ENCODE data around the gene TCERG1L.
"Not testable (repeated sequence)": the region's sequence is repeated elsewhere in the genome, so short reads cannot be mapped to it uniquely, and the experiment has no call there.

Gene TCERG1L

DNA sequence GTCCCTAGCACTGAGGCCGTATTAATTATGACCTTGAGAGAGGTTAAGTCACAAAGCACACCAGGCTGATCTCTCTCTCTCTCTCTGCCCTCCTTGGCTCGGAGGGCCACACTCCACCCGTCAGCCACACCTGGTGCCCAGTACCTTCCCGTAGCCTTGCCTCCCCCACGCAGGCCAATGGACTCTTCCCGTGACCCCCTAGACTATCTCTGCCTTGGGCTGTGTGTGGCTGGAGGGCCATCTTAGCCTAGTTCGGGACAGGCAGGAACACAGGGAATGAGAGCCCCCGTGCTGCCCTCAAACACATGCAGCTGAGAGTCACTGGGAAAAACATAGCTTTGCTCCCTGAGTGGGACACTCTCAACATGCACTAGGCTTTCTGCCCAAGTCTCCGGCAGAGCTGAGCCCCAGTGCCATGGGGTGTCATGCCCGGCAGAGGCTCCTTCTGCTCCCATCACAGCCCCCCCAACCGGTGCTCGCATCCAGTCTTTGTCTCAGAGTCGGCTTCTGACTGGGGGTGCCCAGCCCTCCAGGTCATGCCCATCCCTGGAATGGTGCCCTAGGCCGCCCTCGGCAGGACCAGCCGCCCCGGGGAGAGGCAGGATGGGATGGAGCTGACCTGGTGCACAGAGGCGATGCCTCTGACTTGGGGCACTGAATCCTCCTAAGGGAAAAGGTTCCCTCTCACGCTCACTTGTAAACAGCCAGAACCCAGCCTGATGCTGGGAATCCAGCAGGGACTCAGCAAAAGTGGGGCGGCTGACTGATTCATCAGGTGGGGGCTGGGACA, 63.0 kb downstream of the TCERG1L start:
- no peak for DNase-seq

DNA sequence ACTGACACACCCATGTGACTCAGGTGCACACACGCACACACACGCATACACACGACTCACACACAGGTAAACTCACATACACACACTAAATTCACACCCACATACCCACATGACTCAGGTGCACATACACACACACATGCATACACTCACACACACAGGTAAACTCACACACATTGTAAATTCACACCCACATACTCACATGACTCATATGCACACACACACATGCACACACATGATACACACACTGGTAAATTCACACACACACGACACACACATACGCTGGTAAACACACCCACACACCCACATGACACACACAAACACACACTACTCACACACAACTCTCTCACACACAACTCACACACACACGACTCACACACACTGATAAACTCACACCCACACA, 63.6 kb downstream of the TCERG1L start:
- no peak for DNase-seq

DNA sequence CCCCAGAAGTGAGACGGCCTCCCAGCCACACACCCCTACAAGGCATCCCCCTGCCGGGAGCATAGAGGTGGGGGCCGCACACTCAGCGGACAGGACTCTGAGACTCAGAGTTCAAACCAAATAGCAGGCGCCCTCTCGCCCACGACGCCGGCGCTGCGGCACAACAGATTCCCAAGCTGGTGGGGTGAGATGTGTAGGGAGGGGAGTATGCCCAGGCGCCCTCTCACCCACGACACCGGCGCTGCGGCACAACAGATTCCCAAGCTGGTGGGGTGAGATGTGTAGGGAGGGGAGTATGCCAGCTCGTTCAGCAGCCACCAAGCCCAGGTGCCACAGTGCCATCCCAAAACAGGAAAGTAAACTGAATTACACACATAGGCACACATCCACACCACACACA, 64.7 kb downstream of the TCERG1L start:
- no peak for DNase-seq

DNA sequence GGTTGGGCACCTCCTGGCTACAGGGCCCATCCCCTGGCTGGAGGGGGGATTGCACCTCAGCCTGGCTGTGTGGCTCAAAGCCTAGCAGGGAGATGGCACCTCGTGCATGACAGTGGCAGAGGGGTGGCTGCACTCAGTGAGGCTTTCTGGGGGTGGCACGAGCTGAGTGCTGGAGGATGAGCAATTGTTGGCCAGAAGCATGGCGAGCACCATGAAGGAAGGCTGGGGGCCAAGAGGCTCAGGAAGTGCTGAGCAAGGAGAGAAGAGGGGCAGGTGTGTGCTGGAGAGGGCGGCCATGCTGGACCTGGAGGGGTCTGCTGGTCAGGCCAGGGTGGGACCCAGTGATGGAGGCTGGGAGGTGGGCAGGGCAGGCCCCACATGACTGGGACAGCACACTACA, 65.4 kb downstream of the TCERG1L start:
- DNase-seq: no peak

DNA sequence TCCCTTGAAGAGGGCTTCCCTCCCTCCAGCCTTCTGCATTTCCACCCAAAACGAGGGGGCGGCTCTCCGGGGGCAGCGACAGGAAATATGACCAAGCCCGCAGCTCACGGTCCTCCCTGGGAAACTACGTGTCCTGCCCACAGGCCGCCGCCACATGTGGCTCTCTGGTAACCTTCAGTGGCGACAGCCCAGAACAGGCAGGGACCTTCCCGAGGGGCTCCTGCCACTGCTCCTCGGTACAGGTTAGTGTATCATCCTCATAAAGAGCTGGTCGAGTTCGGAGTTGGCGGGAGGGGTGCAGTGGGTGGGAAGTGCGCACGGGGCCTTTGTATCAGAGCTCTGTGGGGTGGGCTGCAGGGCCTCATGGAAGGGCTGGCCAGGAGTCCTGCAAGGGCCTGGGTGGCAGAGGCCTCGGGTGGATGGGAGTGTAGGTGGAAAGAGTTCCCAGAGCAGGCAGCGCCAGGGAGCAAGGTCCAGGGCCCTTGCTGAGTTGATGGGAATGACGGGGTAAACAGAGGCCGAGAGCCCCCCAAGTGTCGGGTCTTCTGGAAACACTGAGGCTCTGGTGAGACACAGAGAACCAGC, 66.0 kb downstream of the TCERG1L start:
- DNase-seq: no peak

DNA sequence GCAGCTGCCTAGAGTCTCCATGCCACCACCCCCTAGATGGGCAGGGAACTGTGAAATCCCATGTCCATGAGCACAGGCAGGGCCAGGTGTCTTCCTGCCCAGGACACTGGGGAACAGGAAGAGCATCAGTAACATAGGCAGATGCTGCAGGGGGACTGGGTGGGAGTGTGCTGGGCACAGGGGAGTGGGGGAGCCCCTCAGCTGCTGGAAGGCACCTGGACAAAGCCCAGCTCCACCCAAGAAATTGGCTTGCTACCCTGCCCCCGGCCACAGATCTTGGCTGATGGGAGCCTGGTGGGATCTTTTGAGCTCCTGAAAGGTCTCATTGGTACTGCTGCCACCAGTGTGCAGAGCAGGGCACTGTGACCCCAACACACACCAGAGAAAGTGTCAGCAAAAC, 66.7 kb downstream of the TCERG1L start:
- DNase-seq: no peak

DNA sequence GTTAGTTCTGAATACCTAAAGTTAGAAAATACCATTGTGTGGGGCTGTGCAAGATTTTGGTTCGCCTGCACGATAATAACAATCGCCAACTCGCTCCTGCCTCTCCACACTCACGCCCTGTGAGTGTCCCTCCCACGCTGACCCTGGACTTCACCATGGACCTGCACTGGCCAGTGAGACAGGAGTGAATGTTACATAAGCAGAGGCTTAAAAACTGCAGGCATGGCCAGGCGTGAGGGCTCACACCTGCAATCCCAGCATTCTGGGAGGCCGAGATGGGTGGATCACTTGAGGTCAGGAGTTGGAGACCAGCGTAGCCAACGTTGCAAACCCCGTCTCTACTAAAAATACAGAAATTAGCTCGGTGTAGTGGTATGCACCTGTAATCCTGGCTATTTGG, 68.4 kb downstream of the TCERG1L start:
- DNase-seq: no peak

DNA sequence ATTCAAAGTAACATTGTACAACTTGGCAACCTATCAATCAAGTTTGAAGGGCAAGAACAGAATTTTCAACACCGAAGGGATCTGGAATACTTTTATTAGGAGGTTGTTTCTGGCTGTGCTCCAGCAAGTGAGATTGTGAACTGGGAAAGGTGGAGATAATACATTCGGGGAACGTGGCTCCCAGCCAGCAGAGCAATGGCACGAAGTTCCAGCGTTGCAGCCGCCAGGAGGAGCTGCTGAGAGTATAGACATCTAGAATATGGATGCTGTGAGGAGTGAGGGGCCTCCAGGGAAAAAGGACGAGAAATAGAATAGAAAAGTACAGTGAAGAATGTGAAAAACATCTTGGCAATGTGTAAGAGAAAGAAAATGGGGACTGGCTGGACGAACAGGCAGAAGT, 69.5 kb downstream of the TCERG1L start:
- DNase-seq: peak; percentile 43

DNA sequence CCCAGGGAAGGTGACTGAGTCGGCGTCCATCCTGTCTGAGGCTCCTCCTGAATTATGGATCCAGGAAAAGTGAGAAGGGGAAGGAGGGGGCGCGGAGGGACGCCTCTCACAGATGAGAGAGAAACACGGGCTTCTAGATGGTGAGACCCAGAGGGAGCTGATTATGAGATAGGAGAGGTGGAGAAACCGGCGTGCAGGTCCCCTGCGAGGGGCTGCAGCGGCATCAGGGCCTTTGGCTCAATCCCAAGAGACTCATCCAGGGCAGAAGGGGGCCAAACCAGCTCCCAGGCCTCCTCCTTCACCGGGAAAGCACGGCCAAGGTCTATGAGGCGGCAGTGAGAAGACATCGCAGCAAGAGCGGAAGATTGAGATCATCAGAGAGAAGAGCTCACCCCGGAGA, 70.8 kb downstream of the TCERG1L start:
- DNase-seq: no peak

DNA sequence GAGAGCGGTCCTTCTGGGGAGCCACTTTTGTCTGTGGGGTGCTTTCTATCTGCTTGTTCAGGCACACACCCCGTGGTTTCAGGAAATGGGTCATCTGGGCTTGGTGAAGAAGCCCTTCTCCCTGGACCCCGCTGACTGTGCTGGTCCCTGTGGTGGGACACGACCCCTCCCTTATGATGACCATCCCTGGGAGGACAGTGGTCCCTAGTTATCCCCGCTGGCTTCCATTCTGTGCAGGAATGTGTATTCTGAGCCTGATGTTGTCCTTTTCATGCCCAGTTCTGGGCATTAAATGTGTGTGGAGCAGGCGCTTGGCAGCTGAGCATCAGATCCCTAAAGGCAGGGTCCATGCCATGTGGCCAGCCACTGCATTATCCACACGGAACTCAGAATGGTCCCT, 71.6 kb downstream of the TCERG1L start:
- DNase-seq: no peak

DNA sequence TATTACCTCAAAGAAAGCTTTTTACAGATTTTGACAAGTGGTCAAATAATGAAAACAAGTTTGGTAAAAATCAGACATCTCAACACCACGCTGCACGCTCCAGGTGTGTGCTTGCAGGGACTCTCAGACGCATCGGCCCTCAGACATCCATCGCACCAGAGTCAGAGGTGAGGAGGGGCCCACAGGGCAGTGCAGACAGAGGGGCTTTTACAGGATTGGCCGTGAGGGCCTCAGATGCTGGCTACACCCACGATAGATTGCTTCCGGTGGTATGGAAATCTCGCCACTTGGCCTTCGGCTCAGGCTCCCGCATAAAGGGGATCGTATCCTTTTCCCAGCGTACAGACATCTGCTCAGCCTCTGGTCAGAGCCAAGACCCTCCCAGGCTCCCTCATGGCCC, 72.1 kb downstream of the TCERG1L start:
- DNase-seq: no peak

DNA sequence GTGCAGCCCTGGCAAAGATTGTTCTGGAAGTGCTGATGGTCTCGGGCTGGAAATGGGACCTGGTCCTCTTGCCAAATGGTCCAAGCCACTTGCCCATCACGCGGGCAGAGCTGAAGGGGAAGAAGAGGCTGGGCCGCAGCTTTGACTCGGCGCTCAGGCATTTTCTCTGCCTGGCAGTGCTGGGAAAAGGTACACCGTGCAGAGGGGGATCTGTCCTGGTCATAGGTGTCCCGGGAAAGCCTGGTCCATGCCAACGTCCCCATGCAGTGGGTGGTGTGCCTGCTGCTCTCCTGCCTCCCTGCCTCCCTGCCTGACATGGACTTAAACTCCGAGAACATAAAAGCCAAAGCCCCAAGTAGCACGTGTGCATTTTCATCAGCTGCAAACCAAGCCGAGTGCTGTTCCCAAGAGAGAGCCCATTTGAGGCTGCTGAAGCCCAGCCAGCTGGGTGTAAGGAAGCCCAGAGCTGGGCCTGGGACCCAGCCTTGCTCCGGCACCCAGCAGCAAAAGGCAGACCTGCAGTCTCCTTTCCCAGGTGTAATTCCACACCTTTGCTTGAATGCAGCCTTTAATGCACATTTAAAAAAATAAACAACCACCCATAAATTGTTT, 72.7 kb downstream of the TCERG1L start:
- DNase-seq: no peak

DNA sequence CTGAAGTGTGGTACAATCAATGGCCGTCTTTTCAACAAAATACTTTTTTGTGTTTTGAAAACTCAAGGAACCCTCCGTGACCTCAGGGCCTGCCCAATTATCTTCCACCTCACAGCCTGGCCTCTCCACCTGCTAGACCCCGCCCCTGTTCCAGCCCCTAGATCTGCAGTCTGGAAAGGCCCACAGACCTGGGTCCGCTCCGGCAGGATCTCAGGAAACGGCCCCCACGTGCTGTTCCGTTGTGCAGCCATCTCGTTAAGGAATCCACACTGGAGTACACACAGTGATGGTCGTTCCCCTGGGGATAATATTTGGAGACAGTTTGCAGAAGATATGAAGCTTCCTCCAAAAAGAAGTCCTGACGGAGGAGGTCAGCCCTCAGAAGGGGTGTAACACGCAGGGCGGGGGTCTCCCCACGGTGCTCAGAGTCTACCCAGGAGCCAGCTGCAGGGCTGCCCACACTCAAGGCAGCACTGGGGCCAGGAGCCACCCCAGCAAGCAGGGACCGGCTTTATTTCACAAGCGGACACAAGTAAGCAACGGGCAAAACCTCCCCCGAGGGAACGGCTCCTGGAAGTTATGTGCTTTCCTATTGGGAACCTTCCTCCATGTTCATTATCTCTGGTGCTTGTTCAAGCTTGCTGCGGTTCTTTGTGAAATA, 73.4 kb downstream of the TCERG1L start:
- DNase-seq: no peak

DNA sequence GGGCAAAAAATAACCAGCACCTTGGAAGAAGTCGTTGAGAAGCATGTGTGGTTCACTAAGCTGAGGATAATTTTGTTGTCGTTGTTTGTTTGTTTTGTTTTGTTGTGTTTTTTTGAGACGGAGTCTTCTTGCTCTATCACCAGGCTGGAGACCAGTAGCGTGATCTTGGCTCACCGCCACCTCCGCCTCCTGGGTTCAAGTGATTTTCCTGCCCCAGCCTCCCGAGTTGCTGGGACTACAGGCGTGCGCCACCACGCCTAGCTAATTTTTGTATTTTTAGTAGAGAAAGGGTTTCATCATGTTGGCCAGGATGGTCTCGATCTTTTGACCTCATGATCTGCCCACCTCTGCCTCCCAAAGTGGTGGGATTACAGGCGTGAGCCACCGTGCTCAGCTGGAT, 76.9 kb downstream of the TCERG1L start:
- DNase-seq: not testable (repeated sequence)

DNA sequence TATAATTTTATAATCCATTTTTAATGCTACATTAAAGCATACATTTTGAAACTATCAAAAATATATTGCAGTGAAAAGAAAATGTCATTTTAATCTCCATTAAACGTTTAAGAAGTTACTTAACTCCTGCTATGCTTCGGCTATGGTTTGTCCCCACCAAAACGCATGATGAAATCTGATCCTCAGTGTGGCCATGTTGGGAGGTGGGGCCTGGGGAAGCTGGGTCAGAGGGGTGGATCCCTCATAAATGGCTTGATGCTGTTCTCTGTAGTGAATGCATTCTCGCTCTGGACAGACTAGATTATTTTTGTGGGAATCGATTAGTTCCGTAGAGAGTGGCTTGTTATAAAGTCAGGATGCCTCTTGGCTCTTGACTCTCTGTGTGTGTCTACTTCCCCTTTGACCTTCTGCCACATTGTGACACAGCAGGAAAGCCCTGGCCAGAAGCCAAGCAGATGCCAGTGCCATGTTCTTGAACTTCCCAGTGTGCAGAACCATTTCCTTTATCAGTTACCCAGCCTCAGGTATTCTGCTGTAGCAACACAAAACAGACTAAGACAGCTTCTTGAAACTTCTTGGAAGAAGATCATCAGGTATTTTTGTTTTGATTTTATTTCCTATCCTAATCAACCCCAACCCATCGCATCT, 77.8 kb downstream of the TCERG1L start:
- DNase-seq: no peak

DNA sequence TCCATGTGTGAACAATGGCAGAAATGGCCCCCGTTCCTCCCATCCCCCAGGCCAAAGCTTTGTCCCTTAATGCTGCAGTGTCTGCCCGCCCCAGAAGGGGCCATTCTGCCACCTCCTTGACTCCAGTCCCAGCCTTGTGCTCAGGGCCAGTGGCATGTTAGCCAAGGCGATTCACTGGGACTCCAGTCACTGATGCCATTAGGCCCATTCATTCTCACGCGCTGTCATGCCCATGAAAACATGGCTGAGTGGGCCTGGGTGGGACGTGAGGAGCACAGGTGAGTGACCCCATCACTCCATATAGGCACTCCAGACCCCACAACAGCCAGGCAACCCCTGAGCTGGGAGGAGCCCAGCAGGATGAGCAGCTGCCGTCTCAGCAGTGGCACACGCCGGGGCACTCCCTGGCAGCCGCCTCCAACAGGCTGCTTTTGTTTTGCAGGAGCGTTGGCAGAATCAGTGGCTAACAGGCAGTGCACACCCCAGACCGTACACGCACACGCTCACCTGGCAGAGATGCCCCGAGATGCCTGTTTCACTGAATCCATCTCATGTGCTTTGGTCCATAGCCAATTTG, 79.5 kb downstream of the TCERG1L start:
- no peak for DNase-seq

DNA sequence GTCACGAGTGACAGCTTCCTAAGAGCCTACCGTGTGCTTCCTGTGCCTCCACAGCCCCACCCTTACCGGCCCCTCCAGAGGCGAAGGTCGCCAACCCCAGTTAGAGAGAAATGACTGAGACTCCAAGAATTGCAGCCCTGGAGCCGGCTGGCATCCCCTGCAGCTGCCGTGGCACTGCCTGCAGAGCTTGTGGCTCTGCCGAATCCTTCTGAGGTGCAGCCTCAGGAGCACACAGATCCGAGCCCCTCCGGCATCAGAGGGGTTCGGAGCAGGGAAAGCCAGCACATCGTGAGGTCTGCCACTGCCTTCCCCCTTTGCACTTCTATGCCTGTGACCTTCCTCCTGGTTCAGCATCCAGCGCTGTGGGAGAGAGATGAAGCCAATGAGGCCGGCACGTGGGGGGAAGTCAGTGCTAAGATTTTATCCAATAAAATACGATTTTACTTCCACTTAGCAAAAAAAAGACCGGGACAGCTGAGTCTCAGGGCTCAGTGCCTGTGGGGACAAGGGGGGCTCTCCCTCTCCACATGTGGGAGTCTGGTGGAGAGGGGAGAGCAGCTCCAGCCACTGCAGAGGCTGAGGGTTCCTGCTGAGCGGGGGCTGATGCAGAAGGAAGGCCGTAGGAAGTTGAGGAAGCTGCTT, 80.1 kb downstream of the TCERG1L start:
- DNase-seq: no peak

DNA sequence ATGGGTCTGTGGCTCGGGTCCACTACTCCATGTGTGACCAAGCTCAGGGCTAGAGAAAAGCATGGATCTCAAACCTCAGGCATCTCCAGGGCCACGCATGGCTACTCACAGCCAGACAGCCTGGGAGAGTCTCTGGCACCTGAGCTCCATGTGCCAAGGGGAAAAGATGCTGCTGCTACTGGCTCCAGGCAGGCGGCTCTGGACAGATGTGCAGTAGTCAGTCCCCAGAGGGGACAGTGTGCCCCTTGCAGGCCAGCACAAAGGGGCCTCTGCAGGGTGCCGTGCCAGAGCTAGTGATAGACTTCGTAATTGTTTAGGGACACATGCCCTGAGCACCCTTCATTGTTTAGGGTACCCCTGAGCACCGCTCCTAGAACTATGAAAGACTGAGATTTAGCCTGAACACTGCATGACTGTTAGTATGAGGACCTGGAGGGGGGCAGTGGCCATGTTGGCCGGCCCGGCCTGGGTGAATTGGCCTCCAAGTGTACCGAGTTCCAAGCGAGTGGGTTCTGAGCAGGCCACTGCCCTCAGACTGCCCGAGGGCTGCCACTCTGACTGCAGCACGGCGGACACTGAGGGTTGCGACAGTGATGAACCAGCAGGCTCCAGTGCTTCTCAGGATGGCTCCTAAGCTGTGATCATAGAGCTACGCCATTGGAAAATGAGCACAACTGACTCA, 80.7 kb downstream of the TCERG1L start:
- no peak for DNase-seq

DNA sequence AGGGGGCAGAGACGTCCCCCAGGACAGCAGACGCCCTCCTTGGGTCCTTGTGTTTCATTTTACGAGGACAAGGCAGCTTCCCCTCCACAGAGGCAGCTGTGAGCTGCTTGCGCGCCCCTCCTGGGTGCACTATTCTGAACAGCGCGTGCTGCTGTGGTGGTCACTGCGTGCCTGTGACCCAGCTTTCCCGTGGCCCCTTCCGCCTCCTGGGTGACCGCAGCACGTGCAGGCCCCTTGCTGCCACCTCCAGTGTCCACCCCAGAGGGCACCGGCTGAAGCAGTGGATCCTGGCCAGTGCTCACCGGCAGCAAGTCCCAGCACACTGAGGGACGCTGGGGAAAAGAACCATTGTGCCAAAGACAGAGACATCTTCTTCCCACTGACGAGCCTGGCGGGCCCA, 81.4 kb downstream of the TCERG1L start:
- no peak for DNase-seq

DNA sequence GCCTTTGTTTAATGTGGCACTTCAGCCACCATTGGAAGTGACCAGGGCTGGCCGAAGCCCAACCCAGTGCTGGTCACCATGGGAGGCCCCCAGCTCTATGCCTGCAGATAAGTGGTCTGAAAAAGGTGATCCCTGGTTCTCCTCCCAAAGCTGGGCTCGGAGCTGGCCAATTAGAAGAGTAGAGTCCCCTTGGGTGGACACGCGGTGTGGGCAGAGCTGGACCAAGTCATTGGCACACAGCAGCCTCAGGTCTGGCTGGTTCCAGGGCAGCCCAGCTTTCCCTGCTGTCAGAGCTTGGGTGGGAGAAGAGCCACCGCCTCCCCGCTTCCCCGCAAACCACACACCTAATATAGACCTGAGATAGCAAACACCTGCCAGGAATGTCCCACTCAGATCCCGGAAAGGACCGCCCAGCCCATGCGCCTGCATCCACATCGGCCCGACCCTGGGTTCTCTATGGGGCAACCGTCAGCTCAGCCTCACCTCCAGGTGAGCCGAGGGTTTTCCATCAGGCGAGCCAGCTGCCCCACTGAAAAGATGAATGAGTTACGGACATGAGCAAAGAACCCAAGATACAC, 84.3 kb downstream of the TCERG1L start:
- DNase-seq: no peak

DNA sequence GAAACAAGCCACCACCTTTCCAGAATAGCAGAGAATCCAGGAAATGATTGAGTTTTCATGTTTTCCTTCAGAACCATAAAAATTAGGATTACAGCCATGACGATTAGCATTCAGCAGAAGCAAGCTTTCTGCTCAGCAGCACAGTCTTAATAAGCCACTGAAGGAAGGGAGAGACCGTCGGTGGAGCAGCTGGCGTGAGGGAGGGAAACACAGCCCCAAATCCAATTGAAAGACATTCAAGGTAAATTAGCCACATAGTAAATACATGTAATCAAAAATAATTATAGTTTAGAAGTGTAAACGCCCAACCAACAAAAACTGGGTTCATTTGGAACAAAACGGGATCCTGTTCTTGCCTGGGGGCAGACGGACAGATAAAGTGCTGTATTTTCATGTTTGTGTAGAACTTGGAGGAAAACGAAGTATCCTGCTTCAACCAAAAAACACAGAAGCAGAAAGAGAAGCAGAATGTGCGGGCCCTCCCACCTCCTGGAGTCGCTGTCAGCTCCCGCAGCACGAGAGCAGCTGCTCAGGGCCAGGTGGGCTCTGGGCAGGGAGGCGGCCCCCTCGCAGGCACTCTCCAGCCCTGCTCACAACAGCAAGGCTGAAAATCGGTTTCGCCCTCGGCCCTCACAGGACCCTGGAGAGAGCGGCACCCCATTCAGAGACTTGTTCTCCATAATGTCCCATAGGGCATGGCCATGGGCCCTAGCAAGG, 84.9 kb downstream of the TCERG1L start:
- DNase-seq: peak; percentile 22

Data from NCI-H82 (cell line).